HepG2 (cell line): ENCODE results near the gene SLC27A1. TPM values are rescaled to one million over a fixed set of nuclear protein-coding genes. Genes with fewer than 3 reads are reported as not detected.

Source experiments
- AGO1 ChIP-seq: fragments of 200-400 bp; formaldehyde crosslinking; IDR thresholded peaks from 2 replicates; pipeline ENCODE4 v1.6.1; 2017; ENCODE audit warnings: mild to moderate bottlenecking, low read depth, low read length, moderate library complexity; ENCODE audit not compliant: poor library complexity, severe bottlenecking
- CEBPB ChIP-seq: IDR thresholded peaks from 2 replicates; pipeline ENCODE4 v1.6.1; 2011; ENCODE audit warnings: low read depth, low read length, improper control_type of control experiment, borderline replicate concordance
- ELF3 ChIP-seq: IDR thresholded peaks from 2 replicates; pipeline ENCODE4 v1.6.1; 2016; ENCODE audit warnings: missing genetic modification reagents, missing compliant biosample characterization
- GABPB1 ChIP-seq: IDR thresholded peaks from 2 replicates; pipeline ENCODE4 v1.6.1; 2016; ENCODE audit warnings: mild to moderate bottlenecking, missing genetic modification reagents, moderate library complexity, missing compliant biosample characterization
- GATAD1 ChIP-seq: IDR thresholded peaks from 2 replicates; pipeline ENCODE4 v1.6.1; 2016; ENCODE audit warnings: missing genetic modification reagents, missing compliant biosample characterization
- GLI4 ChIP-seq: sonication (generic); formaldehyde crosslinking; IDR thresholded peaks from 2 replicates; pipeline ENCODE4 v1.5.1; 2020; ENCODE audit warnings: missing genetic modification reagents, mild to moderate bottlenecking, moderate library complexity, borderline replicate concordance
- HMG20B ChIP-seq: conservative IDR thresholded peaks from 2 replicates; pipeline ENCODE4 v1.6.1; 2016; ENCODE audit warnings: missing genetic modification reagents, missing compliant biosample characterization
- MAFG ChIP-seq: sonication (generic); formaldehyde crosslinking; IDR thresholded peaks from 2 replicates; pipeline ENCODE4 v1.5.1; 2020; ENCODE audit warnings: mild to moderate bottlenecking, missing genetic modification reagents
- NR2C2 ChIP-seq: sonication (generic); formaldehyde crosslinking; IDR thresholded peaks from 2 replicates; pipeline ENCODE4 v1.4.0; 2020; ENCODE audit warnings: missing genetic modification reagents, mild to moderate bottlenecking, moderate library complexity, borderline replicate concordance
- RBFOX2 ChIP-seq: fragments of 200-400 bp; formaldehyde crosslinking; IDR thresholded peaks from 2 replicates; pipeline ENCODE4 v1.6.1; 2017; ENCODE audit warnings: low read depth, mild to moderate bottlenecking, low read length
- THAP11 ChIP-seq: IDR thresholded peaks from 2 replicates; pipeline ENCODE4 v1.6.1; 2016; ENCODE audit warnings: missing biosample characterization, missing genetic modification reagents
- XRCC5 ChIP-seq: fragments of 200-400 bp; formaldehyde crosslinking; optimal IDR thresholded peaks from 2 replicates; pipeline ENCODE3; 2017; ENCODE audit warnings: mild to moderate bottlenecking, low read length
- ZBTB33 ChIP-seq: sonication (generic); formaldehyde crosslinking; IDR thresholded peaks from 2 replicates; pipeline ENCODE4 v1.4.0; 2020; ENCODE audit warnings: missing genetic modification reagents
- ZFP90 ChIP-seq: sonication (generic); formaldehyde crosslinking; IDR thresholded peaks from 2 replicates; pipeline ENCODE4 v1.8.0; 2022; ENCODE audit warnings: missing genetic modification reagents, mild to moderate bottlenecking, inconsistent platforms, borderline replicate concordance
- ZKSCAN1 ChIP-seq: fragments of 150-350 bp; IDR thresholded peaks from 2 replicates; pipeline ENCODE4 v1.6.1; 2014; ENCODE audit warnings: low read length
- ZZZ3 ChIP-seq: sonication (generic); formaldehyde crosslinking; IDR thresholded peaks from 2 replicates; pipeline ENCODE4 v1.4.0; 2020; ENCODE audit warnings: missing genetic modification reagents, mild to moderate bottlenecking, borderline replicate concordance
- polyA plus RNA-seq, 8 experiments: library from polyadenylated mRNA; depleted of rRNA in 3 of 8; stranded (reverse) in 7 of 8; unstranded in 1 of 8; fragments of >200 nt; fragmentation: Illumina TruSeq in 4 of 8; extraction: Trizol in 4 of 8; gene quantifications; 2 replicates each; pipeline versions ENCODE4 v1.2.1 to v1.2.3, GENCODE V29; 2011 to 2016; ENCODE audit warnings: low read depth in 4 of 8, missing spikeins in 1 of 8, mixed read lengths in 1 of 8; ENCODE audit not compliant: insufficient read depth in 1 of 8
- total RNA-seq, 5 experiments: library from RNA; depleted of rRNA; stranded (reverse); fragments of >200 nt; fragmentation: Illumina TruSeq; extraction: Trizol; gene quantifications; 2 replicates each; pipeline ENCODE4 v1.2.3, GENCODE V29; 2016; ENCODE audit warnings: low read depth in 1 of 5
- TF ChIP-seq, protein P1 (sequence below): sonication (generic); formaldehyde crosslinking; IDR thresholded peaks from 2 replicates; pipeline ENCODE4 v1.8.1; 2023; ENCODE audit warnings: mild to moderate bottlenecking, missing genetic modification reagents
- TF ChIP-seq, protein P2 (sequence below): sonication (generic); formaldehyde crosslinking; IDR thresholded peaks from 2 replicates; pipeline ENCODE4 v1.9.0; 2021; ENCODE audit warnings: missing genetic modification reagents, borderline replicate concordance

SLC27A1 gene
- total and polyA plus RNA-seq, 2 of the 13 experiments (the other 11 are each of a cell fraction or from before 2014, with no cell fraction given), result 4.1 to 8.8 TPM

GRCh38 chr19:17499648-17500446 is 29.5 kb downstream of the SLC27A1 start (continued):
- TF ChIP-seq ZBTB33 (CRISPR knock-in tag) (peak; percentile 56; the same call in 1 of the 2 replicates), AGO1 (peak; percentile 69), THAP11 (0 out of 2 replicates have a peak, but pooled peaks have one; percentile 8), CEBPB (peak; percentile 46; the same call in 1 of the 2 replicates), GABPB1 (peak; percentile 16; the same call in 1 of the 2 replicates), MAFG (no peak), GLI4 (CRISPR knock-in tag) (no peak), GATAD1 (no peak), ELF3 (CRISPR knock-in tag) (0 out of 2 replicates have a peak, but pooled peaks have one; percentile 33), NR2C2 (CRISPR knock-in tag) (0 out of 2 replicates have a peak, but pooled peaks have one; percentile 17), RBFOX2 (peak; percentile 49; the same call in 1 of the 2 replicates), XRCC5 (no peak), ZKSCAN1 (no peak), ZZZ3 (0 out of 2 replicates have a peak, but pooled peaks have one; percentile 53), ZFP90 (no peak), HMG20B (CRISPR knock-in tag) (no peak)
- TF ChIP-seq, protein P1, sequence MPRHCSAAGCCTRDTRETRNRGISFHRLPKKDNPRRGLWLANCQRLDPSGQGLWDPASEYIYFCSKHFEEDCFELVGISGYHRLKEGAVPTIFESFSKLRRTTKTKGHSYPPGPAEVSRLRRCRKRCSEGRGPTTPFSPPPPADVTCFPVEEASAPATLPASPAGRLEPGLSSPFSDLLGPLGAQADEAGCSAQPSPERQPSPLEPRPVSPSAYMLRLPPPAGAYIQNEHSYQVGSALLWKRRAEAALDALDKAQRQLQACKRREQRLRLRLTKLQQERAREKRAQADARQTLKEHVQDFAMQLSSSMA, result no peak
- TF ChIP-seq, protein P2, sequence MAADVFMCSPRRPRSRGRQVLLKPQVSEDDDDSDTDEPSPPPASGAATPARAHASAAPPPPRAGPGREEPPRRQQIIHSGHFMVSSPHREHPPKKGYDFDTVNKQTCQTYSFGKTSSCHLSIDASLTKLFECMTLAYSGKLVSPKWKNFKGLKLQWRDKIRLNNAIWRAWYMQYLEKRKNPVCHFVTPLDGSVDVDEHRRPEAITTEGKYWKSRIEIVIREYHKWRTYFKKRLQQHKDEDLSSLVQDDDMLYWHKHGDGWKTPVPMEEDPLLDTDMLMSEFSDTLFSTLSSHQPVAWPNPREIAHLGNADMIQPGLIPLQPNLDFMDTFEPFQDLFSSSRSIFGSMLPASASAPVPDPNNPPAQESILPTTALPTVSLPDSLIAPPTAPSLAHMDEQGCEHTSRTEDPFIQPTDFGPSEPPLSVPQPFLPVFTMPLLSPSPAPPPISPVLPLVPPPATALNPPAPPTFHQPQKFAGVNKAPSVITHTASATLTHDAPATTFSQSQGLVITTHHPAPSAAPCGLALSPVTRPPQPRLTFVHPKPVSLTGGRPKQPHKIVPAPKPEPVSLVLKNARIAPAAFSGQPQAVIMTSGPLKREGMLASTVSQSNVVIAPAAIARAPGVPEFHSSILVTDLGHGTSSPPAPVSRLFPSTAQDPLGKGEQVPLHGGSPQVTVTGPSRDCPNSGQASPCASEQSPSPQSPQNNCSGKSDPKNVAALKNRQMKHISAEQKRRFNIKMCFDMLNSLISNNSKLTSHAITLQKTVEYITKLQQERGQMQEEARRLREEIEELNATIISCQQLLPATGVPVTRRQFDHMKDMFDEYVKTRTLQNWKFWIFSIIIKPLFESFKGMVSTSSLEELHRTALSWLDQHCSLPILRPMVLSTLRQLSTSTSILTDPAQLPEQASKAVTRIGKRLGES (CRISPR knock-in tag), result no peak
